HFF-Myc (cell line): ENCODE data around the gene IL17RA.

Source experiments
- DNase-seq: peaks from one replicate; pipeline ENCODE4 v3.0.0-alpha.2; 2011; ENCODE audit warnings: low read depth; ENCODE audit errors: extremely low read depth
- H3K4me3 ChIP-seq: replicated peaks from 2 replicates; pipeline ENCODE4 v1.5.1; 2011; ENCODE audit warnings: low read depth, mild to moderate bottlenecking, control low read depth, low read length
- TF ChIP-seq, protein P1 (sequence below): IDR thresholded peaks from 2 replicates; pipeline ENCODE4 v1.5.1; 2012; ENCODE audit warnings: mild to moderate bottlenecking, low read depth, low read length, control low read depth; ENCODE audit errors: missing control alignments

IL17RA gene

DNA sequence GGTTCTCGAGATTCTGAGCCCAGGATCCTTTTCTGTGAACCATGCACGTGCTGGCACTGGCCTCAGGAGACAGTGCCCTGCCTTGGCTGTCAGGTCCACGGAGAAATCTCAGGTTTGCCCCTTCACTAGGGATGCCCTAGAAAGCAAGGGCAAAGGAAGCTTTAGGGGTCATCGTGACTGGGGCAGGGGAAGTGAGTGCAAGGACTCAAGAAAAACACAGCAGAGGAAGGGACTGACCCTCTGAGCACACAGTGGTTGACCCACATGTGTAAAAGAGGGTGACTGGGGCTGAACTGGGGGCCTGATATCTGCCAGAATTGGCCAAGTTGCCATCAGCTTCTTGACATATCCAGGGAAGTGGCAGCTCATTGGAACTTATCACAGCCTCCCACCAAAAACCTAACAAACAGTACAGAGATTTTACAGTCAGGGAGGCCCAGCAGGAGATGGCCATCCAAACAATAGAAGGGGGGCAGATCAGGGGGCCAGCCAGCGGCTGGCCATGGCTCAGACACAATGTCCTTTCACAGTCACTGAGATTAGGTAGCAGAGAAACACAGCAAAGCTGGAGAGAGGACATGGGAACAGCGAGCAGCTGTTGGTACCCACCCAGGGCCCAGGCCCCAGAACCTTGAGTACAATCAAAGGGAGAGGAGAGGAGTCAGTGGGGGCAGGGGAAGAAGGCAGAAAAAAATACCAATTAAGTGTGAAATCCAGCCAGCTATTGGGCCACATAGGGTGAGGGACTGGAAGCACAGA, 32.0 kb downstream of the IL17RA start:
- no peak for DNase-seq

DNA sequence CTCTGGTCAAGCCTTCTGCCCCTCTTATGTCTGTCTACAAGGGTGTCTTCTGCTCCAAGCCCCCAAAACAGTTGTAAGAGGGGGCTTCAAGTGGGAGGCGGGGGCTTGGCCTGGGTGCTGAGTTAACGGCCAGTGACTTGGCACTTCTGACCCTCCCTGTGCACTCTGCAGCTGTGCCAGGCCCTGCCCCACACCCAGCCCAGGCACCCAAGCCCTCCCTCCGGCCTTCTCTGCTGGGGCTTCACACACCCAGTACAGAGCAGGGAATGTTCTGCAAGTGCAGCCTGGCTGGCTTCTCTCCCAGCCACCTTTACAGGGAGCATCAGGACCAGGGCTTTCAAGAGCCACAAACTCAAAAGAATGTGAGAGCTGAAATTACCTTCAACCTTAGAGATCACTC, 32.6 kb downstream of the IL17RA start:
- no peak for DNase-seq
- TF ChIP-seq, protein P1, sequence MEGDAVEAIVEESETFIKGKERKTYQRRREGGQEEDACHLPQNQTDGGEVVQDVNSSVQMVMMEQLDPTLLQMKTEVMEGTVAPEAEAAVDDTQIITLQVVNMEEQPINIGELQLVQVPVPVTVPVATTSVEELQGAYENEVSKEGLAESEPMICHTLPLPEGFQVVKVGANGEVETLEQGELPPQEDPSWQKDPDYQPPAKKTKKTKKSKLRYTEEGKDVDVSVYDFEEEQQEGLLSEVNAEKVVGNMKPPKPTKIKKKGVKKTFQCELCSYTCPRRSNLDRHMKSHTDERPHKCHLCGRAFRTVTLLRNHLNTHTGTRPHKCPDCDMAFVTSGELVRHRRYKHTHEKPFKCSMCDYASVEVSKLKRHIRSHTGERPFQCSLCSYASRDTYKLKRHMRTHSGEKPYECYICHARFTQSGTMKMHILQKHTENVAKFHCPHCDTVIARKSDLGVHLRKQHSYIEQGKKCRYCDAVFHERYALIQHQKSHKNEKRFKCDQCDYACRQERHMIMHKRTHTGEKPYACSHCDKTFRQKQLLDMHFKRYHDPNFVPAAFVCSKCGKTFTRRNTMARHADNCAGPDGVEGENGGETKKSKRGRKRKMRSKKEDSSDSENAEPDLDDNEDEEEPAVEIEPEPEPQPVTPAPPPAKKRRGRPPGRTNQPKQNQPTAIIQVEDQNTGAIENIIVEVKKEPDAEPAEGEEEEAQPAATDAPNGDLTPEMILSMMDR = no peak
- H3K4me3 ChIP-seq = no peak overlapping the region

More for the DNA sequence above, 32.0 kb downstream of the IL17RA start:
- H3K4me3 ChIP-seq = no peak overlapping the region
- TF ChIP-seq, protein P1 = no peak

DNA sequence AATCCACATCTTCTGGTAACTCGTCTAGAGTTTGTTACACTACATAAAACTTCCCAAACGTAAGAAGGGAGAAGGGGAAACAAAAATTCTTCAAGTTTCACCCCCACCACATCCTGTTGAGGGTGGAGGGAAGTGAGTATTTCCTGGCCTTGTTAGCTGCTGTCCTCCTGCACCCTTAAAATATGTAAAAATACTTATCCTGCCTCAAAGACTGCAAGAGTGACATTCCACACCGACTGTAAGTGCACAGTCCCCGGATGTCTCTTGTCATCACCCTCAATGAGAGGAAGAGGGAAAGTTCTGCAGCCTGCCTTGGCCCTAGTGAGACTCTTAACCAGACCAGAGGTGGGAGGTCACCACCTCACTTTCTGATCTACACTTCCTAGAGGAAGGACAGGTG, 33.1 kb downstream of the IL17RA start:
- TF ChIP-seq, protein P1 = no peak
- H3K4me3 ChIP-seq = no peak overlapping the region
- DNase-seq = no peak

DNA sequence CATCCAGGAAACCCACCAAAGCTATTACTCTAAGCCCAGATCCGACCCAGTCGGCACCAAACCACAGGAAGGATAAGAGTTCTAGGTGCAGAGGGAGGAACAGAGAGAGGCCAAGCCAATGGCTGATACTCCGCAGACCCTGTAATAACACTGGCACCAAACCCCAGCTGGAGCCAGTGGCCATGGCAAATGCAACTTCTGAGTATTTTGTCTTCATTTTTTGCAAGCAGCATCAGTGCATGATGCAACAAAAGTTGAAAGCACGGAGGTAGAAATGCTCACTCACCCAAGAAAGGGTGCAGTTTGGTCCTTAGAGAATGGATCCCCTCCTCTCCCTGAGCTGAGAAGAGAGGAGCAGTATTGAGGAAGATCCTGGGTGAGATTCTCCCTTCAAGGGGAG, 33.5 kb downstream of the IL17RA start:
- TF ChIP-seq, protein P1 = no peak
- DNase-seq = no peak
- H3K4me3 ChIP-seq = no peak overlapping the region

DNA sequence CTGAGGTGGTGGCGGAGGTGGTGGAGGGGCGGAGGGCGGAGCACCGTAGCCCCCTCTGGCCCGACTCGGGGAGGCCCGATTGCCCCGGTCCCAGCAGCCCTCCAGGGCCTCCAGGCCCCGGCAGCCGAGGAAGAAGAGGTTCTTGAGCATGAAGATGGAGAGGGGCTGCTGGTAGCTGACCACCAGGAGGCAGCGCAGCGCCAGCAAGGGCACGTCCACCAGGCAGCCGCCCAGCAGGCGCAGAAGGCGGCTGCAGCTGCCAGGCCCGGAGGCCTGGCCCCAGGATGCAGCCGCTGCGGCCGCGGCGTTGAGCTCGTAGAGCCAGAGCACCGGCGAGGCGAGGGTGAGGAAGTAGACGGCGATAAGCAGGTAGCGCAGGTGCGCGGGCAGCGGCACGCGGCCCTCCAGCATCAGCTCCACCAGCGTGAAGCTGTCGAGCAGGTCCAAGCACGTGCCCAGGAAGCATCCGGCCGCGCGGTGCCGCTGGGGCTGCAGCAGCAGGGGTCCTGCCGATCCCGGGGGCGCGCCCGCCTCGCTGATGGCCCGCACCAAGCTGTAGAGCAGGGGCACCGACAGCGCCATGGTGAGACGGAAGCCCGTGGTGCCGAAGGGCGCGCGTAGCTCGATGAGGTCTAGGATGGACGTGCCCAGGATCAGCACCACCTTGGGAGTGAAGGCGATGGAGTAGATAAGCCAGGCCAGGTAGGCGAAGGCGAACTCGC, 34.8 kb downstream of the IL17RA start:
- no peak for DNase-seq
- no peak overlapping the region for H3K4me3 ChIP-seq
- TF ChIP-seq, protein P1 = peak; percentile 26

DNA sequence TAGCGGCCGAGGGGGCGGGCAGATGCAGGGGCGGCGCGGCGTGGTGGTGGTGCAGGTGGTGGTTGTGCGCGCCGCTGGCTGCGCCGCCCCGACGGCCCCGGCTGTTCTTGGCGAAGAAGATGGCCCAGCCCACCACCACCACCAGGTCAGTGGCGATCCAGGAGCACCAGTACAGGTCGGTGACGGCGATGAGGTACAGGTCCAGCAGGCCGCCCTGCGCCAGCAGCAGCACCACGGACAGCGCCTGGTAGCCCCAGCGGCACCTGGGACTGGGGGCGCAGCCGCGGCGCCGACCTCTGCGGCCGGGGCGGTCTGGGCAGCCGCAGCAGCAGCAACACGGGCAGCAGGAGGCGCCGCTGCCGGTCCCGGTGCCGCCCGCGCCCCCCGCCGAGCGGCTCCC, 35.5 kb downstream of the IL17RA start:
- no peak overlapping the region for H3K4me3 ChIP-seq
- TF ChIP-seq, protein P1 = no peak
- DNase-seq = no peak
